Kidney epithelial cell (primary cell): Measurements from ENCODE around the gene PLEKHG4. TPM values are rescaled to one million over a fixed set of nuclear protein-coding genes. Genes with fewer than 3 reads are reported as not detected.

Source experiments
- DNase-seq: peaks from one replicate; pipeline ENCODE4 v3.0.0-alpha.2; 2010; ENCODE audit warnings: low read depth
- H3K27me3 ChIP-seq: 2 replicates; pipeline ENCODE4 v1.6.0; 2011; ENCODE audit warnings: low read length; ENCODE audit not compliant: control insufficient read depth, insufficient read depth
- H3K36me3 ChIP-seq: 2 replicates; pipeline ENCODE4 v1.5.1; 2011; ENCODE audit warnings: low read length; ENCODE audit not compliant: control insufficient read depth, insufficient read depth
- H3K4me3 ChIP-seq: 2 replicates; pipeline ENCODE4 v1.5.1; 2011; ENCODE audit warnings: low read depth, mild to moderate bottlenecking, control low read depth, low read length
- CTCF ChIP-seq: IDR thresholded peaks from 2 replicates; pipeline ENCODE4 v1.5.1; 2011; ENCODE audit warnings: mild to moderate bottlenecking, moderate library complexity, low read length, control low read depth, inconsistent platforms; ENCODE audit not compliant: insufficient read depth, poor library complexity, severe bottlenecking
- total RNA-seq: library from RNA; depleted of rRNA; stranded (reverse); fragments of >200 nt; gene quantifications from 2 replicates; pipeline ENCODE4 v1.2.3, GENCODE V29; 2015

The PLEKHG4 gene
- total RNA-seq, 1 donor from 2014 or later: 9.7 TPM

- H3K27me3 ChIP-seq: no peaks in the 10 kb centered on the region
- TF ChIP-seq CTCF: no peak
Observed at GRCh38 chr16:67326115-67326471, 46.8 kb downstream of the PLEKHG4 start.

GRCh38 chr16:67326472-67327309 is 47.4 kb downstream of the PLEKHG4 start, which contains the start of the genes KCTD19 and LRRC36:
TSS of gene KCTD19 (minus strand) at chr16:67326741. CDS start at chr16:67326707, 34 bp downstream.
TSS of gene LRRC36 (plus strand) at chr16:67326815. CDS start at chr16:67326863, 48 bp downstream.
- H3K4me3 ChIP-seq: peak within 1 kb of the TSS; percentile 52
- peak; percentile 57 for TF ChIP-seq CTCF
- H3K36me3 ChIP-seq: no peaks in the 10 kb centered on the region
- no peak for DNase-seq
- H3K27me3 ChIP-seq: no peaks in the 10 kb centered on the region

More at GRCh38 chr16:67326115-67326471, 46.8 kb downstream of the PLEKHG4 start:
- Histone ChIP-seq H3K4me3 (peak overlapping the region; percentile 52), H3K36me3 (no peaks in the 10 kb centered on the region)
- no peak for DNase-seq

- Histone ChIP-seq H3K4me3 (no peak overlapping the region), H3K27me3 (no peaks in the 10 kb centered on the region), H3K36me3 (no peaks in the 10 kb centered on the region)
- DNase-seq: no peak
- TF ChIP-seq CTCF: no peak
Observed at GRCh38 chr16:67327743-67328142, 48.4 kb downstream of the PLEKHG4 start.

- no peaks in the 10 kb centered on the region for H3K27me3 ChIP-seq
- no peaks in the 10 kb centered on the region for H3K36me3 ChIP-seq
- no peak for TF ChIP-seq CTCF
- DNase-seq: no peak
- H3K4me3 ChIP-seq: no peak overlapping the region
Observed at GRCh38 chr16:67329901-67330300, 50.6 kb downstream of the PLEKHG4 start.

GRCh38 chr16:67333315-67333714 is 54.0 kb downstream of the PLEKHG4 start:
- Histone ChIP-seq H3K36me3 (no peaks in the 10 kb centered on the region), H3K4me3 (no peak overlapping the region), H3K27me3 (no peaks in the 10 kb centered on the region)
- DNase-seq: no peak
- TF ChIP-seq CTCF: no peak
